Endothelial cell of umbilical vein (primary cell): ENCODE data around the gene LEPROT. TPM values are rescaled to one million over a fixed set of nuclear protein-coding genes. Genes with fewer than 3 reads are reported as not detected.

Source experiments
- BruUV-seq: library from RNA; stranded (reverse); fragments of 400-500 nt; replicated peaks from 2 replicates; lab custom pipeline; 2021; lab: Mats Ljungman, UMichigan
- CTCF ChIA-PET: fragments of 300-600, 350-600 bp; sonication (Branson Sonifier 250); formaldehyde crosslinking; loops from one replicate; lab custom pipeline; 2021; ENCODE audit warnings: antibody characterized with exemption, inconsistent platforms; lab: Charles Lee
- POLR2A ChIA-PET: fragments of 300-600, 350-600 bp; sonication (Branson Sonifier 250); formaldehyde crosslinking; loops from one replicate; lab custom pipeline; 2021; ENCODE audit warnings: antibody characterized with exemption, inconsistent platforms; lab: Charles Lee
- DNase-seq: peaks from one replicate; pipeline ENCODE4 v3.0.0-alpha.2; 2011; ENCODE audit warnings: low read depth, low spot score
- FAIRE-seq: peaks from 2 replicates; lab custom pipeline; 2011; peaks lifted over from hg19 to GRCh38; lab: Jason Lieb, UNC
- H2AFZ ChIP-seq: 2 replicates; pipeline ENCODE4 v1.6.0; 2012; ENCODE audit warnings: low read depth, low read length, control low read depth, inconsistent platforms
- H3K27ac ChIP-seq: 2 replicates; pipeline ENCODE4 v1.5.1; 2011; ENCODE audit warnings: low read depth, mild to moderate bottlenecking, control low read depth, low read length, moderate library complexity; ENCODE audit not compliant: insufficient read depth
- H3K27me3 ChIP-seq, 2 experiments: 2 replicates each; pipeline versions ENCODE4 v1.6.0 to v1.6.1; 2011; ENCODE audit warnings: low read length in 2 of 2, mixed read lengths in 1 of 2; ENCODE audit not compliant: control insufficient read depth in 2 of 2, insufficient read depth in 2 of 2
- H3K36me3 ChIP-seq, 2 experiments: 2 replicates in 1 of 2; 3 replicates in 1 of 2; pipeline ENCODE4 v1.5.1; 2011; ENCODE audit warnings: low read length in 2 of 2, mild to moderate bottlenecking in 1 of 2, moderate library complexity in 1 of 2; ENCODE audit not compliant: control insufficient read depth in 2 of 2, insufficient read depth in 2 of 2; ENCODE audit errors: extremely low read depth in 1 of 2
- H3K4me1 ChIP-seq: 3 replicates; pipeline ENCODE4 v1.5.1; 2011; ENCODE audit warnings: mild to moderate bottlenecking, low read length; ENCODE audit not compliant: control insufficient read depth, insufficient read depth; ENCODE audit errors: extremely low read depth
- H3K4me2 ChIP-seq: 2 replicates; pipeline ENCODE4 v1.6.1; 2011; ENCODE audit warnings: low read length, control low read depth, mixed read lengths; ENCODE audit not compliant: insufficient read depth
- H3K4me3 ChIP-seq, 3 experiments: fragments of 200-600 bp in 1 of 3; sonication (generic), shearing (Covaris generic) in 1 of 3; replicated peaks in 1 of 3; 2 replicates each; pipeline ENCODE4 v1.5.1; 2011 to 2016; ENCODE audit warnings: control low read depth in 3 of 3, low read length in 3 of 3, mild to moderate bottlenecking in 2 of 3, inconsistent platforms in 1 of 3, low read depth in 1 of 3, moderate library complexity in 1 of 3; ENCODE audit not compliant: insufficient read depth in 1 of 3
- H3K79me2 ChIP-seq: 2 replicates; pipeline ENCODE4 v1.6.0; 2012; ENCODE audit warnings: low read length, inconsistent platforms; ENCODE audit not compliant: control insufficient read depth, insufficient read depth
- H3K9ac ChIP-seq: replicated peaks from 2 replicates; pipeline ENCODE3; 2011; ENCODE audit warnings: low read length, control low read depth; ENCODE audit not compliant: insufficient read depth; ENCODE audit errors: extremely low read depth
- H3K9me1 ChIP-seq: replicated peaks from 3 replicates; pipeline ENCODE4 v1.6.0; 2011; ENCODE audit warnings: mild to moderate bottlenecking, low read length; ENCODE audit not compliant: control insufficient read depth, insufficient read depth; ENCODE audit errors: extremely low read depth
- H3K9me3 ChIP-seq: replicated peaks from 2 replicates; pipeline ENCODE4 v1.5.1; 2012; ENCODE audit warnings: low read length, inconsistent platforms; ENCODE audit not compliant: control insufficient read depth, insufficient read depth
- H4K20me1 ChIP-seq: replicated peaks from 2 replicates; pipeline ENCODE3; 2011; ENCODE audit warnings: mild to moderate bottlenecking, low read length; ENCODE audit not compliant: control insufficient read depth, insufficient read depth; ENCODE audit errors: extremely low read depth
- EZH2 ChIP-seq: IDR thresholded peaks from 2 replicates; pipeline ENCODE4 v1.6.1; 2012; ENCODE audit warnings: borderline replicate concordance, low read depth, mild to moderate bottlenecking, moderate library complexity, low read length, inconsistent platforms; ENCODE audit not compliant: severe bottlenecking
- FOS ChIP-seq: IDR thresholded peaks from 2 replicates; pipeline ENCODE4 v1.6.1; 2011; ENCODE audit warnings: mild to moderate bottlenecking, low read length, moderate library complexity, borderline replicate concordance; ENCODE audit not compliant: insufficient read depth
- GATA2 ChIP-seq: IDR thresholded peaks from 2 replicates; pipeline ENCODE4 v1.7.0; 2011; ENCODE audit warnings: low read depth, mild to moderate bottlenecking, moderate library complexity, mixed read lengths, low read length; ENCODE audit not compliant: insufficient read length, insufficient read depth
- JUN ChIP-seq: IDR thresholded peaks from 2 replicates; pipeline ENCODE4 v1.6.1; 2011; ENCODE audit warnings: borderline replicate concordance, low read depth; ENCODE audit not compliant: insufficient read length, insufficient read depth
- MAX ChIP-seq: IDR thresholded peaks from 2 replicates; pipeline ENCODE4 v1.6.1; 2011; ENCODE audit not compliant: insufficient read depth, insufficient read length
- MYC ChIP-seq: IDR thresholded peaks from one replicate; pipeline ENCODE4 v1.6.1; 2011; ENCODE audit warnings: mild to moderate bottlenecking, low read depth, low read length
- POLR2A ChIP-seq: IDR thresholded peaks from 2 replicates; pipeline ENCODE4 v1.6.1; 2012; ENCODE audit warnings: low read depth, mild to moderate bottlenecking, control low read depth, low read length
- POLR2AphosphoS5 ChIP-seq: IDR thresholded peaks from 2 replicates; pipeline ENCODE4 v1.6.1; 2012; ENCODE audit warnings: low read depth, mild to moderate bottlenecking, control low read depth, low read length, moderate library complexity; ENCODE audit not compliant: insufficient read depth
- dilution Hi-C: fragments of 300-500 bp; cut with MboI; formaldehyde crosslinking; loops from one replicate; pipeline ENCODE4 v1.15.0; 2019; ENCODE audit warnings: low sequenced_read_pairs; ENCODE audit not compliant: extremely low pct_ligation_motif_present
- intact Hi-C: fragments of 100-400 bp; cut with micrococcal nuclease; formaldehyde crosslinking; loops from one replicate; pipeline ENCODE4 v1.10.0; 2022
- polyA plus RNA-seq, 4 experiments: library from polyadenylated mRNA; depleted of rRNA in 3 of 4; stranded (reverse) in 3 of 4; unstranded in 1 of 4; fragments of >200 nt; gene quantifications; 2 replicates each; pipeline versions ENCODE4 v1.2.1 to v1.2.3, GENCODE V29; 2011 to 2012; ENCODE audit warnings: missing spikeins in 1 of 4
- total RNA-seq: library from RNA; stranded (reverse); gene quantifications from 2 replicates; pipeline ENCODE4 v1.2.3, GENCODE V29; 2021
- TF ChIP-seq, protein P1 (sequence below), 2 donors: IDR thresholded peaks; 1 replicate in 1 of 2; 2 replicates in 1 of 2; pipeline ENCODE4 v1.5.1; 2011; ENCODE audit warnings: low read length in 2 of 2, mild to moderate bottlenecking in 2 of 2, moderate library complexity in 2 of 2, control low read depth in 1 of 2, inconsistent platforms in 1 of 2, low read depth in 1 of 2; ENCODE audit not compliant: insufficient read depth in 1 of 2; ENCODE audit errors: extremely low read depth in 1 of 2

The LEPROT gene
- total and polyA plus RNA-seq, 2 donors (not counting 3 experiments of a cell fraction or from before 2014, with no cell fraction given) = 80.6 to 94.8 TPM

DNA sequence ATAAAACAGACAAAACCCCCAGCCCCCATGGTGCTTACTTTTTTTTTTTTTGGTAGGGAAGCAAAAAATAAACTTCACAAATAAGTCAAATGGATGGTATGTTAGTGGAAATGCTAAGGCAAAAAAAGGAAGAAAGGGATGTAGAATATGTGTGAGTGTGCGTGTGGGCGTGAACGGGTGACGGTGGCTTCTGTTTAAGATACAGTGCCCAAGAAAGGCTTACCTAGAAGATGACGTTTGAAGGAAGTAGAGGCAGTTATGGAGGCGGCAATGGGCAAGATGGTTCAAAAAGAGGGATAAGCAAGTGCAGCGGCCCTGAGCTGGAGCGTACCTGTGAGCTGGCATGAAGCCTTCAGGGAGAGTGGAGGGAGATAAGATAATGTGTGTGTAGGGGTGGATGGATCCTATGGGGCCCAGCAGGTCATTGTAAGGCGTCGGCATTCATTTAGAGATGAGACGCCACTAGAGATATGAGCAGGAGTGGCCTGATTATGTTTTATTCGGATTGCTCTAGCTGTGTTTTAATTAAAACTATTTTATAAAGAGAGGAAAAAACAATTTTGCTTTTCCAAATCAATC, 19.9 kb downstream of the LEPROT start:
- FAIRE-seq (no peak), DNase-seq (no peak)
- Histone ChIP-seq H3K9me1 (no peaks in the 10 kb centered on the region), H4K20me1 (no peaks in the 10 kb centered on the region), H3K36me3 (no peaks in the 10 kb centered on the region), H3K4me3 (no peak overlapping the region), H3K79me2 (no peaks in the 10 kb centered on the region), H3K27me3 (no peaks in the 10 kb centered on the region), H3K9ac (no peak overlapping the region), H3K27ac (no peak overlapping the region), H3K4me2 (no peak overlapping the region), H3K9me3 (no peaks in the 10 kb centered on the region), H3K4me1 (no peaks in the 10 kb centered on the region), H2AFZ (no peak overlapping the region)
- dilution Hi-C loops (no loop called here), intact Hi-C loops (no loop called here)
- BruUV-seq = no TSS peak
- ChIA-PET CTCF (interaction anchor here (0.6 to 4.6 kb wide), 6 partner anchors 9 to 247 kb away, joined by 3 to 24 read pairs (median 4); partner anchors contain the start of genes LEPR and LEPROT), POLR2A (interaction anchor here (0.6 kb wide), 1 partner anchor 265 kb away, joined by 3 read pairs; no protein-coding TSS in a partner anchor)
- no peak for TF ChIP-seq POLR2A
- no peak for TF ChIP-seq FOS
- TF ChIP-seq EZH2 = no peak
- TF ChIP-seq JUN = no peak
- no peak for TF ChIP-seq MYC
- TF ChIP-seq MAX = no peak
- TF ChIP-seq POLR2AphosphoS5 = no peak
- TF ChIP-seq, protein P1, sequence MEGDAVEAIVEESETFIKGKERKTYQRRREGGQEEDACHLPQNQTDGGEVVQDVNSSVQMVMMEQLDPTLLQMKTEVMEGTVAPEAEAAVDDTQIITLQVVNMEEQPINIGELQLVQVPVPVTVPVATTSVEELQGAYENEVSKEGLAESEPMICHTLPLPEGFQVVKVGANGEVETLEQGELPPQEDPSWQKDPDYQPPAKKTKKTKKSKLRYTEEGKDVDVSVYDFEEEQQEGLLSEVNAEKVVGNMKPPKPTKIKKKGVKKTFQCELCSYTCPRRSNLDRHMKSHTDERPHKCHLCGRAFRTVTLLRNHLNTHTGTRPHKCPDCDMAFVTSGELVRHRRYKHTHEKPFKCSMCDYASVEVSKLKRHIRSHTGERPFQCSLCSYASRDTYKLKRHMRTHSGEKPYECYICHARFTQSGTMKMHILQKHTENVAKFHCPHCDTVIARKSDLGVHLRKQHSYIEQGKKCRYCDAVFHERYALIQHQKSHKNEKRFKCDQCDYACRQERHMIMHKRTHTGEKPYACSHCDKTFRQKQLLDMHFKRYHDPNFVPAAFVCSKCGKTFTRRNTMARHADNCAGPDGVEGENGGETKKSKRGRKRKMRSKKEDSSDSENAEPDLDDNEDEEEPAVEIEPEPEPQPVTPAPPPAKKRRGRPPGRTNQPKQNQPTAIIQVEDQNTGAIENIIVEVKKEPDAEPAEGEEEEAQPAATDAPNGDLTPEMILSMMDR (IDR thresholded peaks at IDR 0.05; ENCODE audit: extremely low read depth in 1 of 2, insufficient read depth in 1 of 2, low read depth in 1 of 2, low read length in 2 of 2) = no peak
- TF ChIP-seq GATA2 = no peak
